Measurements from ENCODE around the gene SKIC8.

- TF ChIP-seq REST (IDR thresholded peaks at IDR 0.05; ENCODE audit: low read depth) (no peak), TEAD4 (IDR thresholded peaks at IDR 0.05) (no peak)
Observed at GRCh38 chr15:78265137-78265460, 34.3 kb downstream of the SKIC8 start.

Data from Ishikawa (cell line).